Measurements from ENCODE around the gene ACTL7B. TPM values are rescaled to one million over a fixed set of nuclear protein-coding genes. Genes with fewer than 3 reads are reported as not detected.
"Not testable (repeated sequence)": the region's sequence is repeated elsewhere in the genome, so short reads cannot be mapped to it uniquely, and the experiment has no call there.

Gene ACTL7B
- total and polyA plus RNA-seq, 2 experiments from 2014 or later, result not detected

DNA sequence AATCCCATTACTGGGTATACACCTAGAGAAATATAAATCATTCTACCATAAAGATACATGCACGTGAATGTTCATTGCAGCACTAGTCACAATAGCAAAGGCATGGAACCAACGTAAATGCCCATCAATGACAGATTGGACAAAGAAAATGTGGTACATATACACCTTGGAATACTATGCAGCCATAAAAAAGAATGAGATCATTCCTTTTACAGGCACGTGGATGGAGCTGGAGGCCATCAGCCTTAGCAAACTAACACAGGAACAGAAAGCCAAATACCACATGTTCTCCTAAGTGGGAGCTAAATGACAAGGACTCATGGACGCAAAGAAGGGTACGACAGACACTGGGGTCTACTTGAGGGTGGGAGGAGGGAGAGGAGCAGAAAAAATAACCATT is 16.2 kb downstream of the ACTL7B start:
- not testable (repeated sequence) for H3K9me3 Mint-ChIP-seq; H3K9me2 ChIP-seq (ENCODE audit: insufficient read depth); H3K27ac ChIP-seq (ENCODE audit: low read depth); H3K4me3 Mint-ChIP-seq; H3K4me2 ChIP-seq; H3K27me3 ChIP-seq (ENCODE audit: insufficient read depth); H3K79me2 ChIP-seq (replicated peaks; ENCODE audit: insufficient read depth); H3K27me3 Mint-ChIP-seq (ENCODE audit: insufficient read depth, low read depth, poor library complexity); H3K36me3 ChIP-seq (ENCODE audit: insufficient read depth); H3K4me3 ChIP-seq; H3K27ac Mint-ChIP-seq; H3K4me1 ChIP-seq (ENCODE audit: insufficient read depth); H3K36me3 Mint-ChIP-seq (ENCODE audit: low read depth); H3F3A ChIP-seq (replicated peaks; ENCODE audit: low read depth); DNase-seq (ENCODE audit: low spot score); H4K20me1 ChIP-seq (replicated peaks; ENCODE audit: insufficient read depth); ATAC-seq; H2AFZ ChIP-seq
- peaks cover 14% of the 10 kb centered on the region for H3K4me1 Mint-ChIP-seq

DNA sequence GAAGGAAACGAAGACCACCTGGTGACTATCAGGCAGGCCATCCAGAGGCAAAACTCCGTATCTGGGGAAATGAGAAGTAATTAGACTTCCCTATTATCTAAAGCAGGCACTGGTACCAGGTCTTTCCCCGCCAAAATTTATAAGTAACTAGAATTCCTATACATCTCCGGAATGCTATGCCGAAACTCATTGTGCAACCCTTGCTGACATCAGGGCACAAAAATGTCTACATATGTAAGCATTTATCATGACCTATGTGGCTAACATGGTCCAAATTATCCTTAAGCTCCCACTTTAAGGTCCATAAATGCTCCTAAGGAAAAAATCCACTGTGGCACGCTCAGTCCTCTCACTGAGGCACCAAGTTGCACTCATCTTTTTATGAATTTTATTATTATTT is 17.8 kb downstream of the ACTL7B start:
- no peak overlapping the region for H2AFZ ChIP-seq
- H3K79me2 ChIP-seq (replicated peaks; ENCODE audit: insufficient read depth), result no peaks in the 10 kb centered on the region
- no peak overlapping the region for H3K27ac Mint-ChIP-seq
- no peak for DNase-seq (ENCODE audit: low spot score)
- H3K27ac ChIP-seq (ENCODE audit: low read depth), result no peak overlapping the region
- H3K4me2 ChIP-seq, result no peak overlapping the region
- ATAC-seq, result no peak
- H3K36me3 ChIP-seq (ENCODE audit: insufficient read depth), result no peaks in the 10 kb centered on the region
- H3K4me3 ChIP-seq, result no peak overlapping the region
- H3K27me3 ChIP-seq (ENCODE audit: insufficient read depth), result no peaks in the 10 kb centered on the region
- H4K20me1 ChIP-seq (replicated peaks; ENCODE audit: insufficient read depth), result no peaks in the 10 kb centered on the region
- no peaks in the 10 kb centered on the region for H3F3A ChIP-seq (replicated peaks; ENCODE audit: low read depth)
- no peak overlapping the region for H3K4me3 Mint-ChIP-seq
- H3K9me3 Mint-ChIP-seq, result no peaks in the 10 kb centered on the region; the same call in 2 of the 3 replicates
- H3K27me3 Mint-ChIP-seq (ENCODE audit: insufficient read depth, low read depth, poor library complexity), result peaks cover 2% of the 10 kb centered on the region
- H3K9me2 ChIP-seq (ENCODE audit: insufficient read depth), result peaks cover 7% of the 10 kb centered on the region; the same call in 1 of the 2 replicates
- H3K36me3 Mint-ChIP-seq (ENCODE audit: low read depth), result no peaks in the 10 kb centered on the region
- H3K4me1 ChIP-seq (ENCODE audit: insufficient read depth), result no peaks in the 10 kb centered on the region; the same call in 1 of the 2 replicates
- H3K4me1 Mint-ChIP-seq, result peaks cover 14% of the 10 kb centered on the region
- TF ChIP-seq STAT1 (IDR thresholded peaks at IDR 0.05; ENCODE audit: unreplicated experiment) (no peak), POLR2AphosphoS5 (IDR thresholded peaks at IDR 0.05; ENCODE audit: low read depth) (no peak), ZNF114 (CRISPR knock-in tag; IDR thresholded peaks at IDR 0.05) (no peak), CREB1 (CRISPR knock-in tag; IDR thresholded peaks at IDR 0.05; ENCODE audit: low read depth) (no peak), NANOG (IDR thresholded peaks at IDR 0.05; ENCODE audit: borderline replicate concordance) (no peak), JUNB (IDR thresholded peaks at IDR 0.05; ENCODE audit: unreplicated experiment) (no peak), ZNF331 (CRISPR knock-in tag; IDR thresholded peaks at IDR 0.05; ENCODE audit: low read depth) (no peak), EZH2phosphoT487 (IDR thresholded peaks at IDR 0.05; ENCODE audit: unreplicated experiment) (no peak), EZH2 (IDR thresholded peaks at IDR 0.05; ENCODE audit: low read depth, unreplicated experiment) (no peak)
- TF ChIP-seq, protein P1, sequence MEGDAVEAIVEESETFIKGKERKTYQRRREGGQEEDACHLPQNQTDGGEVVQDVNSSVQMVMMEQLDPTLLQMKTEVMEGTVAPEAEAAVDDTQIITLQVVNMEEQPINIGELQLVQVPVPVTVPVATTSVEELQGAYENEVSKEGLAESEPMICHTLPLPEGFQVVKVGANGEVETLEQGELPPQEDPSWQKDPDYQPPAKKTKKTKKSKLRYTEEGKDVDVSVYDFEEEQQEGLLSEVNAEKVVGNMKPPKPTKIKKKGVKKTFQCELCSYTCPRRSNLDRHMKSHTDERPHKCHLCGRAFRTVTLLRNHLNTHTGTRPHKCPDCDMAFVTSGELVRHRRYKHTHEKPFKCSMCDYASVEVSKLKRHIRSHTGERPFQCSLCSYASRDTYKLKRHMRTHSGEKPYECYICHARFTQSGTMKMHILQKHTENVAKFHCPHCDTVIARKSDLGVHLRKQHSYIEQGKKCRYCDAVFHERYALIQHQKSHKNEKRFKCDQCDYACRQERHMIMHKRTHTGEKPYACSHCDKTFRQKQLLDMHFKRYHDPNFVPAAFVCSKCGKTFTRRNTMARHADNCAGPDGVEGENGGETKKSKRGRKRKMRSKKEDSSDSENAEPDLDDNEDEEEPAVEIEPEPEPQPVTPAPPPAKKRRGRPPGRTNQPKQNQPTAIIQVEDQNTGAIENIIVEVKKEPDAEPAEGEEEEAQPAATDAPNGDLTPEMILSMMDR (conservative IDR thresholded peaks at IDR 0.05; ENCODE audit: low read depth in 2 of 2), result no peak
- TF ChIP-seq, protein P2, sequence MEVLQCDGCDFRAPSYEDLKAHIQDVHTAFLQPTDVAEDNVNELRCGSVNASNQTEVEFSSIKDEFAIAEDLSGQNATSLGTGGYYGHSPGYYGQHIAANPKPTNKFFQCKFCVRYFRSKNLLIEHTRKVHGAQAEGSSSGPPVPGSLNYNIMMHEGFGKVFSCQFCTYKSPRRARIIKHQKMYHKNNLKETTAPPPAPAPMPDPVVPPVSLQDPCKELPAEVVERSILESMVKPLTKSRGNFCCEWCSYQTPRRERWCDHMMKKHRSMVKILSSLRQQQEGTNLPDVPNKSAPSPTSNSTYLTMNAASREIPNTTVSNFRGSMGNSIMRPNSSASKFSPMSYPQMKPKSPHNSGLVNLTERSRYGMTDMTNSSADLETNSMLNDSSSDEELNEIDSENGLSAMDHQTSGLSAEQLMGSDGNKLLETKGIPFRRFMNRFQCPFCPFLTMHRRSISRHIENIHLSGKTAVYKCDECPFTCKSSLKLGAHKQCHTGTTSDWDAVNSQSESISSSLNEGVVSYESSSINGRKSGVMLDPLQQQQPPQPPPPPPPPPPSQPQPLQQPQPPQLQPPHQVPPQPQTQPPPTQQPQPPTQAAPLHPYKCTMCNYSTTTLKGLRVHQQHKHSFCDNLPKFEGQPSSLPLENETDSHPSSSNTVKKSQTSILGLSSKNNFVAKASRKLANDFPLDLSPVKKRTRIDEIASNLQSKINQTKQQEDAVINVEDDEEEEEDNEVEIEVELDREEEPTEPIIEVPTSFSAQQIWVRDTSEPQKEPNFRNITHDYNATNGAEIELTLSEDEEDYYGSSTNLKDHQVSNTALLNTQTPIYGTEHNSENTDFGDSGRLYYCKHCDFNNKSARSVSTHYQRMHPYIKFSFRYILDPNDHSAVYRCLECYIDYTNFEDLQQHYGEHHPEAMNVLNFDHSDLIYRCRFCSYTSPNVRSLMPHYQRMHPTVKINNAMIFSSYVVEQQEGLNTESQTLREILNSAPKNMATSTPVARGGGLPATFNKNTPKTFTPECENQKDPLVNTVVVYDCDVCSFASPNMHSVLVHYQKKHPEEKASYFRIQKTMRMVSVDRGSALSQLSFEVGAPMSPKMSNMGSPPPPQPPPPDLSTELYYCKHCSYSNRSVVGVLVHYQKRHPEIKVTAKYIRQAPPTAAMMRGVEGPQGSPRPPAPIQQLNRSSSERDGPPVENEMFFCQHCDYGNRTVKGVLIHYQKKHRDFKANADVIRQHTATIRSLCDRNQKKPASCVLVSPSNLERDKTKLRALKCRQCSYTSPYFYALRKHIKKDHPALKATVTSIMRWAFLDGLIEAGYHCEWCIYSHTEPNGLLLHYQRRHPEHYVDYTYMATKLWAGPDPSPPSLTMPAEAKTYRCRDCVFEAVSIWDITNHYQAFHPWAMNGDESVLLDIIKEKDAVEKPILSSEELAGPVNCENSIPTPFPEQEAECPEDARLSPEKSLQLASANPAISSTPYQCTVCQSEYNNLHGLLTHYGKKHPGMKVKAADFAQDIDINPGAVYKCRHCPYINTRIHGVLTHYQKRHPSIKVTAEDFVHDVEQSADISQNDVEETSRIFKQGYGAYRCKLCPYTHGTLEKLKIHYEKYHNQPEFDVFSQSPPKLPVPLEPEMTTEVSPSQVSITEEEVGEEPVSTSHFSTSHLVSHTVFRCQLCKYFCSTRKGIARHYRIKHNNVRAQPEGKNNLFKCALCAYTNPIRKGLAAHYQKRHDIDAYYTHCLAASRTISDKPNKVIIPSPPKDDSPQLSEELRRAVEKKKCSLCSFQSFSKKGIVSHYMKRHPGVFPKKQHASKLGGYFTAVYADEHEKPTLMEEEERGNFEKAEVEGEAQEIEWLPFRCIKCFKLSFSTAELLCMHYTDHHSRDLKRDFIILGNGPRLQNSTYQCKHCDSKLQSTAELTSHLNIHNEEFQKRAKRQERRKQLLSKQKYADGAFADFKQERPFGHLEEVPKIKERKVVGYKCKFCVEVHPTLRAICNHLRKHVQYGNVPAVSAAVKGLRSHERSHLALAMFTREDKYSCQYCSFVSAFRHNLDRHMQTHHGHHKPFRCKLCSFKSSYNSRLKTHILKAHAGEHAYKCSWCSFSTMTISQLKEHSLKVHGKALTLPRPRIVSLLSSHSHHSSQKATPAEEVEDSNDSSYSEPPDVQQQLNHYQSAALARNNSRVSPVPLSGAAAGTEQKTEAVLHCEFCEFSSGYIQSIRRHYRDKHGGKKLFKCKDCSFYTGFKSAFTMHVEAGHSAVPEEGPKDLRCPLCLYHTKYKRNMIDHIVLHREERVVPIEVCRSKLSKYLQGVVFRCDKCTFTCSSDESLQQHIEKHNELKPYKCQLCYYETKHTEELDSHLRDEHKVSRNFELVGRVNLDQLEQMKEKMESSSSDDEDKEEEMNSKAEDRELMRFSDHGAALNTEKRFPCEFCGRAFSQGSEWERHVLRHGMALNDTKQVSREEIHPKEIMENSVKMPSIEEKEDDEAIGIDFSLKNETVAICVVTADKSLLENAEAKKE (CRISPR knock-in tag; IDR thresholded peaks at IDR 0.05), result no peak
- TF ChIP-seq, protein P3, sequence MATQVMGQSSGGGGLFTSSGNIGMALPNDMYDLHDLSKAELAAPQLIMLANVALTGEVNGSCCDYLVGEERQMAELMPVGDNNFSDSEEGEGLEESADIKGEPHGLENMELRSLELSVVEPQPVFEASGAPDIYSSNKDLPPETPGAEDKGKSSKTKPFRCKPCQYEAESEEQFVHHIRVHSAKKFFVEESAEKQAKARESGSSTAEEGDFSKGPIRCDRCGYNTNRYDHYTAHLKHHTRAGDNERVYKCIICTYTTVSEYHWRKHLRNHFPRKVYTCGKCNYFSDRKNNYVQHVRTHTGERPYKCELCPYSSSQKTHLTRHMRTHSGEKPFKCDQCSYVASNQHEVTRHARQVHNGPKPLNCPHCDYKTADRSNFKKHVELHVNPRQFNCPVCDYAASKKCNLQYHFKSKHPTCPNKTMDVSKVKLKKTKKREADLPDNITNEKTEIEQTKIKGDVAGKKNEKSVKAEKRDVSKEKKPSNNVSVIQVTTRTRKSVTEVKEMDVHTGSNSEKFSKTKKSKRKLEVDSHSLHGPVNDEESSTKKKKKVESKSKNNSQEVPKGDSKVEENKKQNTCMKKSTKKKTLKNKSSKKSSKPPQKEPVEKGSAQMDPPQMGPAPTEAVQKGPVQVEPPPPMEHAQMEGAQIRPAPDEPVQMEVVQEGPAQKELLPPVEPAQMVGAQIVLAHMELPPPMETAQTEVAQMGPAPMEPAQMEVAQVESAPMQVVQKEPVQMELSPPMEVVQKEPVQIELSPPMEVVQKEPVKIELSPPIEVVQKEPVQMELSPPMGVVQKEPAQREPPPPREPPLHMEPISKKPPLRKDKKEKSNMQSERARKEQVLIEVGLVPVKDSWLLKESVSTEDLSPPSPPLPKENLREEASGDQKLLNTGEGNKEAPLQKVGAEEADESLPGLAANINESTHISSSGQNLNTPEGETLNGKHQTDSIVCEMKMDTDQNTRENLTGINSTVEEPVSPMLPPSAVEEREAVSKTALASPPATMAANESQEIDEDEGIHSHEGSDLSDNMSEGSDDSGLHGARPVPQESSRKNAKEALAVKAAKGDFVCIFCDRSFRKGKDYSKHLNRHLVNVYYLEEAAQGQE (IDR thresholded peaks at IDR 0.05; ENCODE audit: unreplicated experiment), result no peak

All from GM23338 (cell line).